Trophoblast cell (in vitro differentiated cells and primary cell): ENCODE data around the gene CARNS1.

Source experiments
- DNase-seq, 2 donors: peaks; one replicate each; pipeline ENCODE4 v3.0.0-alpha.2; 2016
- H2AFZ ChIP-seq: 2 replicates; pipeline ENCODE4 v1.6.1; 2013; ENCODE audit warnings: low read length, moderate library complexity, mild to moderate bottlenecking; ENCODE audit not compliant: insufficient read depth, poor library complexity
- H2AK5ac ChIP-seq: 2 replicates; pipeline ENCODE4 v1.6.1; 2013; ENCODE audit warnings: mild to moderate bottlenecking, low read length
- H2BK120ac ChIP-seq: 2 replicates; pipeline ENCODE4 v1.6.1; 2013; ENCODE audit warnings: low read length, mild to moderate bottlenecking, moderate library complexity; ENCODE audit not compliant: insufficient read depth, poor library complexity
- H2BK12ac ChIP-seq: 2 replicates; pipeline ENCODE4 v1.6.1; 2013; ENCODE audit warnings: mild to moderate bottlenecking, low read length, moderate library complexity
- H2BK5ac ChIP-seq: 2 replicates; pipeline ENCODE4 v1.6.1; 2013; ENCODE audit warnings: low read length, low read depth, moderate library complexity, mild to moderate bottlenecking; ENCODE audit not compliant: poor library complexity
- H3K14ac ChIP-seq: 2 replicates; pipeline ENCODE4 v1.6.1; 2013; ENCODE audit warnings: mild to moderate bottlenecking, low read length
- H3K18ac ChIP-seq: 2 replicates; pipeline ENCODE4 v1.6.1; 2013; ENCODE audit warnings: mild to moderate bottlenecking, low read length
- H3K23ac ChIP-seq: 2 replicates; pipeline ENCODE4 v1.6.1; 2013; ENCODE audit warnings: low read length
- H3K27ac ChIP-seq: 2 replicates; pipeline ENCODE4 v1.5.1; 2013; ENCODE audit warnings: low read depth, mild to moderate bottlenecking, inconsistent platforms, low read length, moderate library complexity
- H3K27me3 ChIP-seq: 2 replicates; pipeline ENCODE4 v1.6.1; 2013; ENCODE audit warnings: inconsistent platforms, mild to moderate bottlenecking, low read length, moderate library complexity; ENCODE audit not compliant: insufficient read depth
- H3K36me3 ChIP-seq, 2 experiments: 1 replicate in 1 of 2; 2 replicates in 1 of 2; pipeline ENCODE4 v1.6.1; 2013; ENCODE audit warnings: low read length in 2 of 2, mild to moderate bottlenecking in 2 of 2, moderate library complexity in 1 of 2; ENCODE audit not compliant: insufficient read depth in 2 of 2, control insufficient read depth in 1 of 2
- H3K4ac ChIP-seq: 2 replicates; pipeline ENCODE4 v1.6.1; 2013; ENCODE audit warnings: low read depth, mild to moderate bottlenecking, low read length, moderate library complexity
- H3K4me1 ChIP-seq, 2 experiments: 1 replicate in 1 of 2; 2 replicates in 1 of 2; pipeline ENCODE4 v1.6.1; 2013; ENCODE audit warnings: low read length in 2 of 2, mild to moderate bottlenecking in 2 of 2, moderate library complexity in 1 of 2; ENCODE audit not compliant: insufficient read depth in 2 of 2, control insufficient read depth in 1 of 2
- H3K4me2 ChIP-seq: 2 replicates; pipeline ENCODE4 v1.6.1; 2013; ENCODE audit warnings: inconsistent platforms, mild to moderate bottlenecking, low read length, moderate library complexity
- H3K4me3 ChIP-seq: 2 replicates; pipeline ENCODE4 v1.5.1; 2013; ENCODE audit warnings: mild to moderate bottlenecking, low read depth, low read length, inconsistent platforms
- H3K79me1 ChIP-seq: one replicate; pipeline ENCODE4 v1.6.1; 2013; ENCODE audit warnings: low read length
- H3K79me2 ChIP-seq: 2 replicates; pipeline ENCODE4 v1.6.1; 2013; ENCODE audit warnings: low read length, mild to moderate bottlenecking; ENCODE audit not compliant: control insufficient read depth, insufficient read depth, poor library complexity
- H3K9ac ChIP-seq: 2 replicates; pipeline ENCODE4 v1.6.1; 2013; ENCODE audit warnings: mild to moderate bottlenecking, low read length
- H3K9me3 ChIP-seq: 2 replicates; pipeline ENCODE4 v1.6.1; 2013; ENCODE audit warnings: low read depth, mild to moderate bottlenecking, control low read depth, inconsistent platforms, low read length; ENCODE audit not compliant: insufficient read depth
- H4K12ac ChIP-seq: 2 replicates; pipeline ENCODE4 v1.6.1; 2013; ENCODE audit warnings: low read depth, mild to moderate bottlenecking, low read length, moderate library complexity
- H4K8ac ChIP-seq: 2 replicates; pipeline ENCODE4 v1.6.1; 2013; ENCODE audit warnings: low read depth, mild to moderate bottlenecking, low read length, moderate library complexity
- H4K91ac ChIP-seq: one replicate; pipeline ENCODE4 v1.6.1; 2013; ENCODE audit warnings: low read depth, mild to moderate bottlenecking, low read length, moderate library complexity
- WGBS: extraction: QIAGEN DNeasy Blood & Tissue Kit; methylation state at CpG from one replicate; pipeline ENCODE4 v1.1.7; 2013; ENCODE audit warnings: missing lambda C conversion rate; ENCODE audit not compliant: insufficient read length, insufficient coverage; ENCODE audit errors: extremely low coverage; 5-methylcytosine and 5-hydroxymethylcytosine counted together

Gene CARNS1

GRCh38 chr11:67395555-67396258, 19.8 kb upstream of the CARNS1 start:
- Histone ChIP-seq H3K79me1 (peaks cover 7% of the 10 kb centered on the region), H3K4me3 (no peak overlapping the region), H2BK5ac (no peak overlapping the region), H3K9me3 (no peaks in the 10 kb centered on the region), H2BK120ac (no peak overlapping the region), H3K4me2 (no peak overlapping the region), H3K18ac (no peak overlapping the region), H4K91ac (no peak overlapping the region), H4K8ac (no peak overlapping the region), H3K23ac (no peak overlapping the region), H3K4ac (no peak overlapping the region), H3K9ac (no peak overlapping the region), H3K27me3 (no peaks in the 10 kb centered on the region), H3K36me3 (peaks cover 50 to 59% of the 10 kb centered on the region in 2 experiments), H3K27ac (no peak overlapping the region), H2AK5ac (no peak overlapping the region), H3K4me1 (peaks cover 13 to 17% of the 10 kb centered on the region in 2 experiments), H2BK12ac (no peak overlapping the region), H3K79me2 (peaks cover 8% of the 10 kb centered on the region), H2AFZ (no peak overlapping the region), H4K12ac (no peak overlapping the region), H3K14ac (no peak overlapping the region)
- no peak for DNase-seq
- WGBS = no CpG with 5 or more reads among the region's 19 CpGs

- no peak overlapping the region for H2BK12ac ChIP-seq
- no peak overlapping the region for H3K4me2 ChIP-seq
- H3K4me1 ChIP-seq = peaks cover 16 to 19% of the 10 kb centered on the region in 2 experiments
- no peak for DNase-seq
- peaks cover 50 to 59% of the 10 kb centered on the region in 2 experiments for H3K36me3 ChIP-seq
- H2BK120ac ChIP-seq = no peak overlapping the region
- H3K27me3 ChIP-seq = no peaks in the 10 kb centered on the region
- H3K79me1 ChIP-seq = peaks cover 9% of the 10 kb centered on the region
- H3K27ac ChIP-seq = no peak overlapping the region
- H3K4ac ChIP-seq = no peak overlapping the region
- H3K14ac ChIP-seq = no peak overlapping the region
- H2AK5ac ChIP-seq = no peak overlapping the region
- H2AFZ ChIP-seq = no peak overlapping the region
- peaks cover 12% of the 10 kb centered on the region for H3K79me2 ChIP-seq
- no peak overlapping the region for H4K91ac ChIP-seq
- no peak overlapping the region for H4K12ac ChIP-seq
- H3K23ac ChIP-seq = no peak overlapping the region
- no peak overlapping the region for H3K18ac ChIP-seq
- no peak overlapping the region for H2BK5ac ChIP-seq
- no peak overlapping the region for H3K4me3 ChIP-seq
- WGBS = no CpG with 5 or more reads among the region's 7 CpGs
- H3K9me3 ChIP-seq = no peaks in the 10 kb centered on the region
- no peak overlapping the region for H4K8ac ChIP-seq
- H3K9ac ChIP-seq = no peak overlapping the region
Observed at GRCh38 chr11:67396259-67396581, 19.3 kb upstream of the CARNS1 start.

GRCh38 chr11:67396587-67397389, 18.7 kb upstream of the CARNS1 start:
- Histone ChIP-seq H4K91ac (no peak overlapping the region), H3K18ac (no peak overlapping the region), H3K4me1 (peaks cover 16 to 18% of the 10 kb centered on the region in 2 experiments), H3K4me2 (no peak overlapping the region), H2AFZ (no peak overlapping the region), H3K27ac (no peak overlapping the region), H3K9ac (no peak overlapping the region), H3K36me3 (peaks cover 50 to 59% of the 10 kb centered on the region in 2 experiments), H2BK12ac (no peak overlapping the region), H3K79me2 (peaks cover 13% of the 10 kb centered on the region), H3K23ac (no peak overlapping the region), H3K14ac (no peak overlapping the region), H4K8ac (no peak overlapping the region), H2AK5ac (no peak overlapping the region), H3K4me3 (no peak overlapping the region), H2BK5ac (no peak overlapping the region), H3K4ac (no peak overlapping the region), H3K9me3 (no peaks in the 10 kb centered on the region), H3K27me3 (no peaks in the 10 kb centered on the region), H3K79me1 (peaks cover 9% of the 10 kb centered on the region), H2BK120ac (no peak overlapping the region), H4K12ac (no peak overlapping the region)
- WGBS = no CpG with 5 or more reads among the region's 13 CpGs
- DNase-seq = no peak

GRCh38 chr11:67397536-67397935, 17.9 kb upstream of the CARNS1 start:
- H2AFZ ChIP-seq = no peak overlapping the region
- no peak overlapping the region for H3K18ac ChIP-seq
- no peak overlapping the region for H3K23ac ChIP-seq
- no peak overlapping the region for H2BK12ac ChIP-seq
- no CpG with 5 or more reads among the region's 6 CpGs for WGBS
- no peak overlapping the region for H4K8ac ChIP-seq
- H3K14ac ChIP-seq = no peak overlapping the region
- H3K36me3 ChIP-seq = peaks cover 50 to 59% of the 10 kb centered on the region in 2 experiments
- no peak overlapping the region for H2BK5ac ChIP-seq
- H3K79me1 ChIP-seq = peaks cover 10% of the 10 kb centered on the region
- no peak overlapping the region for H4K91ac ChIP-seq
- H3K4me1 ChIP-seq = peaks cover 15 to 17% of the 10 kb centered on the region in 2 experiments
- no peak overlapping the region for H3K4me2 ChIP-seq
- H3K27ac ChIP-seq = no peak overlapping the region
- no peak overlapping the region for H3K4ac ChIP-seq
- no peak overlapping the region for H2AK5ac ChIP-seq
- H4K12ac ChIP-seq = no peak overlapping the region
- no peaks in the 10 kb centered on the region for H3K27me3 ChIP-seq
- H3K79me2 ChIP-seq = peaks cover 13% of the 10 kb centered on the region
- no peaks in the 10 kb centered on the region for H3K9me3 ChIP-seq
- H2BK120ac ChIP-seq = no peak overlapping the region
- no peak overlapping the region for H3K4me3 ChIP-seq
- H3K9ac ChIP-seq = peak overlapping the region; percentile 25
- DNase-seq = peak; percentile 54 to 71
